ENCODE results near the gene DNAH17. TPM values are rescaled to one million over a fixed set of nuclear protein-coding genes. Genes with fewer than 3 reads are reported as not detected.

DNAH17 gene
- total RNA-seq, 1 experiment from 2014 or later: 0.69 TPM

DNA sequence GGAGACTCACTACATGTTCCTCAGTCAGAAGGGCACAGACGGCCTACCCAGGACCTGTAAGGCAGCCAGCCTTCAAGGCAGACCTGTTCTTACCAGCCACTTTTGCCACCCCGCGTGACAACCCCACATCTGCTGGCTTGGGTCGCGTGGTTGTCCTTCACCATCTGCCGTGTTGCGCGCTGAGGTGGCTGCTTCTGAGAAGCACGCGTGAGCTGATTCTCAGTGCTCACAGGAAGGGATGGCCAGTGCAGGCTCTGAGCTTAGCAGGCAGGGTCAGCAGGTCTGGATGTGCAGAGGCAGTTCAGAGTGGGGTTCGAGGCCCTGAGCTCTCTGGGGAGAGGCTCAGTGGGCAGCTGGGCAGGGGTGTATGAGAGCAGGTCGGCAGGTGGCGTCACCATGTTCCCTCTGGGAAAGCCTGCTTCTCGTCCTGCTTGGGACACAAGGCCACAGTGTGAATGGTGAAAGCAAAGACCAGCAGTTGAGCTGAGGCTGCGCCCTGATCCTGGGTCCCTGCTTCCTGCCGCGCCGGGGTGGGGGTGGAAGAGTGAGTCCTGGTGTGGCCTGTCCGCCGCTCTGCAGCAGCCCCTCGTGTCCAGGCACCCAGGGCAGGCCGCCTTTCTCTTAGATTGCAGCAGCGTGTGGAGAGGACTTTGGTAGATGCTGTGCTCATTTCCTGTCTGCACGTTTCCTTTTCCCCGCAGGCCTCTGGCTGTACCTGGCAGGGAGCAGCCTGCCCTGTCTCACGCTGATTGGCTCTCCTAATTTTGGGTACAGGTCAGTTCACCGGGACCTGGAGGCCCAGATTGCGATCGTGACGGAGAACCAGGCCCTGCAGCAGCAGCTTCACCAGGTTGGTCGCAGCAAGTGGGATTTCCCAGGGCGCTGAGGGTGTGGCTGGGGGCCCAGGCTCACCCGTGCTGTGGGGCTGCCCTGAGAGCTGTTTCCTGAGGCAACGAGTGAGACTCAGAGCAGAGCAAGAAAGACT lies 162.7 kb downstream of the DNAH17 start:
- Histone ChIP-seq H3K4me1 (ENCODE audit: control insufficient read depth in 1 of 2, insufficient read depth in 2 of 2, low read length in 2 of 2) (peaks cover under 1 to 2% of the 10 kb centered on the region in 2 experiments), H3K36me3 (ENCODE audit: control insufficient read depth in 1 of 2, insufficient read depth in 2 of 2, low read length in 2 of 2) (peaks cover 18 to 19% of the 10 kb centered on the region in 2 experiments; a peak in 2 of 4 replicates), H3K9ac (ENCODE audit: low read length) (no peak overlapping the region), H3K27me3 (ENCODE audit: insufficient read depth, low read length) (no peaks in the 10 kb centered on the region), H3K27ac (ENCODE audit: low read depth, low read length) (no peak overlapping the region), H3K9me2 (ENCODE audit: insufficient read depth) (no peaks in the 10 kb centered on the region), H2AFZ (ENCODE audit: low read depth, low read length, poor library complexity, severe bottlenecking) (no peak overlapping the region), H3K4me2 (ENCODE audit: low read length) (no peak overlapping the region), H3K9me3 (ENCODE audit: control insufficient read depth in 1 of 2, insufficient read depth in 1 of 2, low read depth in 1 of 2, low read length in 2 of 2) (no peaks in the 10 kb centered on the region), H3K79me2 (ENCODE audit: insufficient read depth, low read length) (peaks cover 53% of the 10 kb centered on the region), H3K4me3 (replicated peaks in 1 of 2; ENCODE audit: low read depth in 1 of 2, low read length in 2 of 2) (no peak overlapping the region), H4K20me1 (ENCODE audit: insufficient read depth) (peaks cover 6% of the 10 kb centered on the region; the same call in 1 of the 2 replicates)
- POLR2A ChIA-PET: no interaction called here
- no peak for TF ChIP-seq ZNF274 (IDR thresholded peaks at IDR 0.05; ENCODE audit: low read depth, low read length)
- no peak for TF ChIP-seq EGR1 (IDR thresholded peaks at IDR 0.05; ENCODE audit: low read depth)
- TF ChIP-seq ATF3 (IDR thresholded peaks at IDR 0.05): no peak
- TF ChIP-seq SIN3A (IDR thresholded peaks at IDR 0.05; ENCODE audit: low read depth): no peak
- TF ChIP-seq ZFX (IDR thresholded peaks at IDR 0.05): no peak
- TF ChIP-seq CEBPB (IDR thresholded peaks at IDR 0.05; ENCODE audit: low read depth): no peak
- no peak for TF ChIP-seq FOSL1 (IDR thresholded peaks at IDR 0.05; ENCODE audit: low read depth)
- TF ChIP-seq POLR2A (IDR thresholded peaks at IDR 0.05; ENCODE audit: borderline replicate concordance, extremely low read depth, insufficient read depth, insufficient read length): no peak
- TF ChIP-seq RAD21 (IDR thresholded peaks at IDR 0.05; ENCODE audit: low read depth): no peak
- TF ChIP-seq REST (IDR thresholded peaks at IDR 0.05; ENCODE audit: low read depth): no peak
- TF ChIP-seq CBX3 (IDR thresholded peaks at IDR 0.05; ENCODE audit: low read depth): no peak
- no peak for TF ChIP-seq SRF (IDR thresholded peaks at IDR 0.05; ENCODE audit: low read depth)
- no peak for TF ChIP-seq ELF1 (IDR thresholded peaks at IDR 0.05; ENCODE audit: borderline replicate concordance, low read depth)
- intact Hi-C loops (cut with micrococcal nuclease): no loop called here
- no peak for ATAC-seq
- no peak for DNase-seq (ENCODE audit: low read depth, low spot score)
- RAD21 ChIA-PET (ENCODE audit: low non-redundant PET in 1 of 2, low total read pairs in 2 of 2, uncharacterized antibody in 2 of 2, unreplicated experiment in 2 of 2): no interaction called here
- CTCF ChIA-PET: no interaction called here
- BruUV-seq (replicated peaks): no TSS peak

Measured in HCT116 (cell line).